NK-92 treated with Interleukin-12 subunit alpha and Interleukin-12 subunit beta, amount 100 ng/mL, for 24 hours (cell line): ENCODE results near the gene RIMS3.

ENCODE experiments used
- DNase-seq: peaks from one replicate; lab custom pipeline; 2025; lab: John Stamatoyannopoulos, UW

RIMS3 gene

DNA sequence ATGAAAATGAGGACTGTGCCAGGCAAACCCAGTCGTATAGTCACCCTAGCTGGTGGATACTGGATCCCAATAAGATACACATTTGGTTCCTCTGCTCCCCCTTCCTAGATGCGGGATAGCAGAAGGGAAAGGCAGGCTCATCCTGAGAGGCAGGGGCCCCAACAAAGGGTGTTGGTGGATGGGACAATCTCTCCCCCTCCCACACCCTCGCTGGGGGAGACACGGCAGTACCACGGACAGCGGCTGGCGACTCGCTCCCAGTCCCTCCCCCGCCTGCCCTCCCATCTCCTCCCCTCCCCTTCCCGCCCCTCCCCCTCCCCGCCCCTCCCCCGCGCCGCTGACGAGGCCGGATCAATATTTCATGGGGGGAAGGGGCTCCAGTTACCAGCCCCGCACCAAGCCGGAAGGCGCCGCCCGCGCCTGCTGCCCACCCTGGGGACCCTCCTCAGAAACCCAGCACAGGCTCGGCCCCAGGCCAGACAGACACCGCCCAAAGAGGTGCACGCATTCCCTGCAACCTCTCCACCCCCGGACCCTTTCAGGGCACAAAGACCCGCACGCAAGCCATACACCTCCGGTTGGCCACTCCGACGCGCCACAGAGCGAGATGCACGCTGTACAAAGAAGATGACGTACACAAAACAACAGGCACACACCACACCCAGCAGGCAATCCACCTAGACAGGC lies 11.5 kb downstream of the RIMS3 start:
- DNase-seq: no peak

DNA sequence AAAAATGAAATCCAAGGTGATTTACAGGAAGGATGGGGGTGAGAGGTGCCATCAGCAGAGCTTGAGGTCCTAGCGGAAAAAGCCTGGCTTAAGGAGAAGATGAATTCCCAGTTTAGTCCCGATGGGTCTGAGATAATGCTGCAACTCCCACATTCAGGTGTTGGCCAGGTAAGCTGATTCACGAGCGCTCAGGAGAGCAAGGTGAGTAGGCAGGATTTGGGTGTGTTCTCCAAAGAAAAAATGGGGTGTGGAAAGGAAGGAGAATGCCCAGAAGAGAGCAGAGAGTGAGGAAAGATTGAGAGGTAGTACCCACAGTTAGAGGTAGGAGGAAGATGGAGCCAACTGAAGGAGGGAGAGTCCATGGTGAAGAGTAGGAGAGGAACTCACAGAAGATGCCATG lies 12.5 kb downstream of the RIMS3 start:
- DNase-seq: no peak

DNA sequence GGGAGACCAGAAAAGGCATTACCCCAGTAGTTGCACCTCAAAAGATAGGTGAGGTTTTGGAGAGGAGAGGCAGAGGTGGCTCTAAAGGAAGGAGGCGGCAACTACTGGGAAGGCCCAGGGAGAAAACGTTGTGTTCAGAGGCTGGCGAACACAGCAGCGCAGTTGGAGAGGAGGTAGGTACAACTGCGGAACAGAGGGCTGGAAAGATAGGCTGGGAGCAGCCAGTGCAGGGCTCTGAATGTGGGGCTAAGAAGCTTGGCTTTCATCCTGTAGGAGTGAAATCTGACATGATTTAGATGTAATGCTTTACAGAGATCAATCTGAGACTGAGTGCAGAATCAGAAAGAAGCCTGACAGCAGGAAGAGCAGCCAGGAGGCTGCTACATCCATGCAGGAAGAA lies 13.0 kb downstream of the RIMS3 start:
- DNase-seq: no peak

DNA sequence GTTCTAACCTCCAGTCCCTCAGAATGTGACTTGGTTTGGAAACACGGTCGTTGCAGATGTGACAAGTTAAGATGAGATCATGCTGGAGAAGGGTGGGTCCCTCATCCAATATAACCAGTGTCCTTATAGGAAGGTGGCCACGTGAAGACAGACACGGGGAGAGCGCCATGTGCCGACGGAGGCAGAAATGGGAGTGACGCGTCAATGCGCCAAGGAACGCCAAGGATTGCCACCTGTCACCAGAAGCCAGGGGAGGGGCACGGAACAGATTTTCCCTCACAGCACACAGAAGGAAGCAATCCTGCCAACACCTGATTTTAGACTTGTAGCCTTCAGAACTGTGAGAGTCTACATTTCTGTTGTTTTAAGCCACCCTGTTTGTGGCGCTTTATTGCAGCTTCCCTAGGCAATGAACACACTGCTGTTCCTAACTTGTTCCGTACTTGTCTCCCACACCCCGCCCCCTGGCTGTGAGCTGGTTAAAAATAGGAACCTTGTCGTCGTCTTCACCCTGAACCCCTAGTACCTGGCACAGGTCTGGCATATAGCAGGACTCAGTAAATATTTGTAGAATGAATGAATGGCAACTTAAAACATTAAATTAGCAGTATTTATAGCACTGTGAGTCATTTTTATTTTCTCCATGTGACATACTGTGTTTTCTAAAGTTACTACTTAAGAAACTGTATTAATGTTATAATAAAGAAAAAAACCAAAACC lies 14.2 kb downstream of the RIMS3 start:
- DNase-seq: no peak

DNA sequence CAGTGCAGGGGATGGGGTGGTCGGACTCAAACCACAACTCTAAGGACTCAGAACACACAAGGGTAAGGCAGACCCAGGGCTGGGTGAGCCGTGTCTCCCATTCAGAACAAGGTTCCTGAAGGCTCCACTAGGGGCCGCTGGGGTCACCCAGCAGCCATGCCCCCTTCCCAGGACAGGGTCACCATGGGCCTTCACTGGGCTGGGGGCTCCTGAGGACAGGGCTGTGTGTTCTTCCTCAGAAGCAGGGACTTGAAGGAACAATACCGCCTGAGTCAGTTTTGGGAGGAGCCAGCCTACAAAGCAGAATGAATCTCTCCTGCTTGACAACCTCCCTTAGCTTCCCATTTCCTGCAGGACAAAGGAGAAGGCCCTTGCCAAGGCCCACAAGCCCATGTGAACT lies 15.4 kb downstream of the RIMS3 start:
- no peak for DNase-seq

DNA sequence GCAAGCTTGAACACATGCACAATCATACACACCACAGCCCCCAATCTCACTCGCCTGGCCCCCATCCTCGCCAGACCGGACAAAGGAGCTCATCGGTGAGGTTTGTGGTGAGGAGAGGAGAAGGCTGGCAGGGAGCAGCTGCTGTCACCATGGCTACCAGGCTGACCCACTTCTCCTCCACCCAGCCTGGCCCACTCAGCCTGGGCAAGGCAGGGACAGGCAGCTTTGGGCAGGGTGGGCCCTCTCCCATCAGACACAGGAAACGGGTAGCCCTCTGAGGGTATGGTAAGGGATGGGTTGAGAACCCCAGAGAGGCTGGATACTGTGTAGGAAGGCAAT lies 15.9 kb downstream of the RIMS3 start:
- no peak for DNase-seq

DNA sequence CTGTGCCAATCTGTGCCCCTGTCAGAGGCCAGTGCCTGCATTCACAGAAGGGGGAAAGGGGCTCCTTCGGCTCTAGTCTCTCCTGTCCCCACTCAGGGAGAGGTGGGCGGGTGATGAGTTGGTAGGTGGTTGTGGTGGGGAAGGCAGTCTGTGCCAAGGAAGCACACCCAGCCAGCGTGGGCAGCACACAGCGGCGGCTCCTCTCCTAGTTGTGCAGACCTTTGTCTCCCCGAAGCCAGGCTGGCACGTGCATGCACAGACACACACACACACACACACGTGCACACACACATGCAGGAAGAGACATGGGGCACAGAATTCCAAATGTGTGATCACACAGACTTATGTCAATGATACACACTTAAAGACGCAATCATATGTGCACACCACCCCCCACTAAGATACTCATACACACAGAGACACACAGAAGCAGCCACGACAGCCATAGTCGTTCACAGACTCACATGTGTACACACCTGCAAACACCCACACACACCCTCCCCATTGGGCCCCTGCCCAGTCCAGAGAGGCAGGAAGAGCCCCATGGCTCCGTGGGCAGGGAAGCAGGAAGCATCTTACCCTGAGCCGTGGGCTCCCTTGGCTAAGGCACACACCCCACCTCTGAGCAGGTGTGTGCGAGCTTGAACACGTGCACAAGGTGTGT lies 16.4 kb downstream of the RIMS3 start:
- DNase-seq: no peak

DNA sequence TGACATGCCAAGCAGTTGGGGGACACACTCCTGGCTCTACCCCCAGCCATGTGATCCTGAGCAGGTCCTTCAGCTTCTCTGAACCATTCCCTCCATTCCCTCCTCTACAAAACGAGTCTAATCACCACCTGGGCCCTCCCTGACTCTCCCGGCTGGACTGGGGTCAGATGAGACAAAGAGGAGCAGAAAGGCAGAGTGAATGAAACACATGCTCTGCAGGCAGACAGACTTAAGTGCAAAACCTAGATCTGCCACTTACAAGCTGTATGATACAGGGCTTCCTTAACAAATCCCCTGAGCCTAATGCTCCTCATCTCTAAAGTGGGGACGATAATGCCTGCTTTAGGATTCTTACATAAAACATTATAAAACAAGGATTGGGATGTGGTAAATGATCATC lies 17.3 kb downstream of the RIMS3 start:
- no peak for DNase-seq

DNA sequence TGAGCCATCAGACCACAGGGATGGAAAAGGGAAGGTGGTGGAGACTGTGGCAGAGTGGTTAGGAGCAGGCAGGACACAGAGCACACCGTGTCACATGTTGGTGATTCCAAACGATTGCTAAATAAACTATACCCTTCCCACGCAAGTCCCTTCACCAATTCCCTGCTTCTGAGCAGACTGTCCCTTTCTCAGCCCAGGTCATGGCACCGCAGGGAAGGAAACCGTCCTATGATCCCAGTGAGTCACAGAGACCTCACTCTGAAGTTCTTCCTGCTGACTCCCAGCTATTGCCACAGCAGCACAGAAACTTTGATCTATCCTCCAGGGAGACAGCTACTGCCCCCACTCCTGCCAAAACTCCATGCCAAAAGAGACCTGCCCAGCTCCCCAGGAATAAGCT lies 19.2 kb downstream of the RIMS3 start:
- DNase-seq: no peak

DNA sequence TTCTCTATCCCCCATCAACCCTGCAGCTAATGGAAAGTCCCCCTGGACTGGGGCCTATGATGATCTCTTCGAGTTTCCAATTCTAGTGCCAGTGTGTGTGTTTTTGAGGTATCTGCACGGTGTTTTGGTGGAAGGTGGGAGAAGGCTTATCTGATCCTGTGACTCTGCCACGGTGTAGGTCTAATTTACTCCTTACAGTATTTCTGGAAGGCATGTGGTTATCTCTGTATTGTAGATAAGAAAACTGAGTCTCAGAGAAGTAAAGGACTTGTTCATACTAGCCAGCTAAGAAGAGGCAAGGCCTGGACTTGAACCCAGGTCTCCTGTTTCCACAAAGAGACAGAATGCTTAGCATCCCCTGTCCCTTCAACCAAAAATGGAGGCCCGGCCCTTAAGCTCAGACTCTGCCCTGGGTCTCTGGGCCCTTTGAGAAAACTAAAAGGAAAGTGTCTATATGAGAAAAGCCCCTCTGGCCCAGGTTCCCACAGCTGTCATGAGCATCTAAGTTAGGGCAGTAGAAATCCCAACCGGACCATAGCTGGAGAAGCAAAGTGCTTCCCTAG lies 20.3 kb downstream of the RIMS3 start:
- no peak for DNase-seq

DNA sequence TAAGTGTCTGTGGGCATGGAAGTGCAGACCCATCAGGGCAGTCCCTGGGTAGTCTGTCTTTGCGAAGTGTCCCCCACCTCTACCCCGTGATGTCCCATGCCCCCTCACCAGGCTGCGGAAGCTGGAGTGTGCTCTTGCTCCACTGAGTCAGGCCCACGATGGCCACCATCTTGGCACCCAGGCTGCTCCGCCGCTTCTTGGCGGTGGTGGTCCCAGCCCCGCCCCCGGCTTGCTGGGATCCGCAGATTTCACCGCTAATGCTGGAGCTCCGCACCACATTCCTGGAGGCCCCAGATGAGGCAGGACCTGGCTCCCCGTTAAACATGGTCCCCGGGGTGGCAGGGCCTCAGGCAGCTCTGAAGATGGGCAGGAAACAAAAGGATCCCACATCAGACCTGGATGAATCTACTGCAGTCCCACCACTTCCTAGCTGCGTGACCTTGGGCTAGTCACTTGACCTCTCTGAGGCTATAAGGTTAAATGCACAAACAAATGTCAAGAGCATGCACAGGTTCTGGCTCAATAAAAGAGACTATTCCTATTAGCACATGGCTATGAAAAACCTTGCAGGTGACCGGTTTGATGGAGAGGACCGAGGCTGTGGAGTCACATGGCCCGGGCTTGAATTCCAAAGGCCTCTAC lies 23.8 kb downstream of the RIMS3 start:
- no peak for DNase-seq

DNA sequence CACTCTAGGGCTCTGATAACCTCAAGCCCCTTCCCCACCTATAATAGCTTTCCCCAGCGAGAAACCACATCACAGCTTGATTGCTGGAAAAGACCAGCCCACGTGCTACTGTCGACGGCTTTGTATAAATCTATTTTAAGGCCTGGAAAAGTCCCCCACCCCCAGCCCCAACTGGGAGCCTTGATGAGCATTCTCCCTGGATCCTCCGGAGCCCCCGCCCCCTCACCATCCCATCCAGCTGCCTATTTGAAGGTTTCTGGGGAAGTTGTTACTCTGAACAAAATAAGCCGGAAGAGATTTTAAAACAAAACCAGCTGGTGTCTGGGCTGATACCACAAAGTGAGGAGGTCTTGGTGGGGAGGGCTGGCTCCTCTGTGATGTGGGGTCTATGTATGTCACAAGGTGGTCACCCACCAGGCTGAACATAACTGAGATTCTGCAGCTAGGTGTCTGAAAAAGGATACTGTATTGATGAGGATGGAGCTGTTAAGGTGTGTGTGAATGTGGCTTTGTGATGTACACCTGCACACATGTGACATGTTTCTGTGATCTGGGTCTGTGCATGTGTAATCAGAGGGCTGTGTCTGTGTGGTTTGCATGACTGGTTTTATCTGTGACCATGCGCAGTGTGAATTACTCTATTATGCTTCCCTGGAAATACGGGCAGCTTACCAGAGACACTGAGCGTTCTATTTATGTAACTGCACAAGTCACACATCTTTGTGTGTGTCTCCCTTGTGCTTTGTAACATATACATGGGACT lies 25.0 kb downstream of the RIMS3 start:
- DNase-seq: no peak

DNA sequence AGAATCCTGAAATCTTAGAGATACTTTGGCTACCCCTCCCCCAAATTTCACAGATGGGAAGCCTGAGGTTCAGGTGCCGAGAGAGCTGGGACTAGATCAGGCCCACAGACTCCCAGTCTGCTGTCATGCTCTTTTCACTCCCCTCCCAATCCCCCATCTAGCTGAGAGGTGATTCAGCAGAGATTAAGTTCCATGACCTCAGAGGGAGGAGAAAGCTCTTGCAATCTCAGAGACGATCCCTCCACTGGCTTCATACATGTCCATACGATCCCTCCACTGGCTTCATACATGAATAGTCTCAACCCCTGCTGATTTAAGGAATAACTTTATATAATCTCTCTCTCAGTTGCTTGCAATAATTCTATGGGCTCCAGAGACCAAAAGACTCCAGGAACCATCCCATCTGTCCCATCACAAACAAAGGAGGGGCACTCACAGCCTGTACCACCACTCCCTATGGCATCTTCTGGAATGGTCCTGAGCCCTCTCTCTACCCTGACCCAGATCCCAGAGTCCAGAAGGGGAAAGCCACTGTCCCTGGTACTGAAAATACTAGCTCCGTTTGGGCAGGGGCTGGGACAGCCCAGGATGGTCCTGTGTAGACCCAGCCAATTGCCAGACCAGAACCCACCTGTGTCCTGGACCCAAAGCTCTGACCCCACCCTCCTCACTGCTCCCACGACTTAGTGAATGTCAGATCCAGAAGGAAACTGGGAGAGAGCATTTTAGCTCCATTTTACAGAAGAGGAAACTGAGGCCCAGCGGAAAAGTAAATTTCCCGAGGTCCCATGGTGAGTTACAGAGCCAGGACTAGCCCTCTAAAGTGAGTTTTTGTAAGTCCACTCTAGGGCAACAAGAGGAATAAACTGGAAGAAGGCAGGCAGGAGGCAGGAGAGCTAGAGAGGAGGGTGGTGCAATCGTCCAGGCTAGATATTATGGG lies 27.1 kb downstream of the RIMS3 start:
- no peak for DNase-seq

DNA sequence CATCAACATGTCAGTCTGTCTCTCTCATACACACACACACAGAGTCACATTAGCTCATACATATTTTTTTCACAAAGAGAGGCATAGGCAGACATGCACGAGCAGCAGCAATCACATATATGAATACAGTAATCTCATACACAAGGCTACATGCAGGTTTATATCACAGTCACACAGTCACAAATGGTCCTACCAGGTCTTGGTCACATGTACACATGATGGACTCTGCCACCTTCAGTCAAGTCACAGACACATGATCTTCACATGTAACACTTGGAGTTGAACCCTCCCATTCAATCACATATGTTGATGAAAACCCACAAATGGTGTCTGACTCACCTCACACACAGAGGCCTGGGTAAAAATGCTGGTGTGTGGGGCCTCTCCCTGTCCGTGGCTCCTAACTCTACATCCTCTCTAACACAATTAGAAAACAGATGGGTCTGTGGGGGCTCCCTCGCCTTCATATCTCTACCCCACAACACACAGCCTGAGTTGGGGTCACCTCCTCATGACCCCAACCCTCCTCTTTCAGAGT lies 27.9 kb downstream of the RIMS3 start:
- no peak for DNase-seq

DNA sequence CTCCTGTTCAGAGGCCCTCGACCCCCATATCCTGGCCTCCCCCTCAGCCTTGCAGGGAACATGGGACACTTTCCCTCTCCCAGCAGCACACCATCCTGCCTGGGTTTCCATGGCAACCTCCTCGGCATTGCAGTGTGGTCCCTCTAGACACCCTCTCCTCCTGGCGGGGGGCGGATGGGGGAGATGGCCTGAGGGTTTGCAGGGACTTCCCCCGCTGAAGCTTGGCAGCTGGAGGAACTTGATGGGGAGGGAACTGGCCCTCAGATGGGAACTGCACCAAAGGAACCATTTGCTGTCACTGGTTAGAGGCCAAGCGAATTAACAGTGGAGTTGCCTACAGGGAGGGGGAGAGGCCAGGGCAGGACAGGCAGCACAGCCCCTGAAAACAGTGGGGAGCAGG lies 28.7 kb downstream of the RIMS3 start:
- no peak for DNase-seq

DNA sequence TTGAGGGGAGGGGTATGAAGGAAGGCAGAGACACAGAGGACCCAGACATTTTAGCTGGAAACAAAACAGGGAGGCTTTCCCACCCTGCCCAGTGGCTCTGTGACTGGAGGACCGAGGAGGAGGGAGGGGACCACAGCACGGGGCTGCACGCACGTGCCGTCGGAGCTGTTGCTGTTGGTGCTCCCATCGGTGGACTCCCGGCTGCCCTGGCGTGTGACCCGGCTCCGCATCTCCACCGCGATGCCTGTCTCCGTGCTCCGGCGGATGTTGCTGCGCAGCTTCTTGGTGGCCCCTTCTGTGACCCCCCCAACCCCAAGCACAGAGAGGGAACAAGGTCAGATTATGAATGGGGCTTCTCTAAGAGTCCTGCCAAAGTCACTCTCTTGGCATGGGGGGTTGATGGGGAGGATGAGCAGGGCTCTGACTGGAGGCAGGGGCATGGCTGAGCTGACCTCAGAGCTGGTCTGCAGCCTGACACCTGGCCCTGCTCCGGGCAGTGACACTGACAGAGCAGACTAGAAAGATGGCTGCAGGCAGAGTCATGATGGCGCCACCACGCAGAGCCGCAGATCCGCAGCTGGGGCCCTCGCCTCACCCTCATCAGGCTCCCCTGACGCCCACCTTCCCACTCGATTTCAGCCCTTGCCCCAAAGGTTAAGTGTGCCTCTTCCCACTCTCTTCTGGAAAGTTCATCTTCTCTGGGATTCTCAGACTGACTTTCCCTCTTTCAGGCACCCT lies 29.6 kb downstream of the RIMS3 start:
- DNase-seq: no peak

DNA sequence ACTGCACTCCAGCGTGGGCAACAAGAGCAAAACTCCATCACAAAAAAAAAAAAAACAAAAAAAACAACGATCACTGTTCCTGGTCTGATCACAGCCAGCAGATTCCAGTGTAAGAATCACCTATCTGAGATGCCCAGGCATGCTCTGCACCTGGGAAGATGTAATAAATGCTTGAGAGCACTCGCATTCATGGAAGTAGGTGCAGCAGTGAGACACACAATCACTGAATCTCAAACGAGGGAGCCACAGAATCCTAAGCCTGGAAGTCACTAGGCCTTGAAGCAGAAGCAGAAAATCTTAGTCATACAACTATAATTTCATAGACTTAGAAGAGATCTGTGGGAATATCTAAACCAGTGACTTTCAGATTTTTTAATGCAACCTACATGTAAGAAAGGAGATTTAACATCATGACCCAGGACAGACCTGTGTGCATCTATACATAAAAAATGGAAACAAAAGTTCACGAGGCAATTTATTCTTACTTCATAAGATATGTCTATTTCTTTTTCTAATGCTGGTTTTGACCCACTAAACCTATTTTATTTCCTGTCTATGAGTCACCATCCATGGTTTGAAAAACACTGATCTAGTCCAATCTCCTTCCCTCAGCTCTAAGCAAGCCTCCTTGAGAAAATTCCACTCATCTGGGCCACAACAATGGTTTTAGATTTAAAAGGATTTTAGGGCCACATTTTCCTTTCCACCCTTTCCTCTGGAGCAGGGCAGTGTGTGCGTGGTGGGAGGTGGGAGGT lies 30.4 kb downstream of the RIMS3 start:
- no peak for DNase-seq

DNA sequence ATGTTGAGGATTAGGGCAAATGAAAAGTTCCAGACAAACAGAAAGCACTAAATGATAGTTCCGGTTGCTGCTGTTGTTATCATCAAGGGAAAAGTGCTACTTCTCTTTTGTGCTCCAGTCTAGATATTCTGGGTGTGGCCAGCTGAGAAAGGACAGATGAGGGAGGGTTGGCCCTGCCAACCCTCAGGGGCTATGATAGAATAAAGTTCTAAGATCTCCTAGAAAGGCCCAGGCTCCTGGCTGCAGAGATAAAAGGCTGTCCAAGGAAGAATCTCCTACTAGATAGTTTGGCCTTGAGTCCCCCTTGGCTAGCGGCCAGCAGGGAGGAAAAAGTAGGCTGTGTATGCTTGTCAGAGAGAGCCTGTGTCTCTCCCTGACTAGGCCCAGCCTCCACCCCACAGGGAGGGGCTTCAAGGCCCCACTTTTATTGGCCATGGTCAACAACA lies 31.5 kb downstream of the RIMS3 start:
- DNase-seq: no peak

DNA sequence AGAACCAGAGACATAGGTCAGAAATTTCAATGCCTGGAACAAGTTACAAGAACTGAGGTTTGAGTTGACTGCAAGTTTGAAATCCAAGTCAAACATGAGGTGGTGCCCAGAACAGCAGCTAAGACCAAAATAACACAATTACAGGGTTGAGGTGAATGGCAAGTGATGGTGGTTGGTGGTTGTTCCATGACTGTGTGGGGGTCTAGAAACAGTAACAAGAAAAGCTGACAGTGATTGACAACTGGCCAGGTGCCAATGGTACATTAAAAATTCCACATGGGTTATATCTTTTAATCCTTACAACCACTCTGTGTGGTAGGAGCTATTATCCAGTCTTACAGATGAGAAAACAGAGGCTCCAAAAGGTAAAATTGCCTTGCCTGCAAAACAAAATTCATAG lies 32.0 kb downstream of the RIMS3 start:
- no peak for DNase-seq
